GM21737 (cell line): Measurements from ENCODE around the gene MIER2.
"Not testable (repeated sequence)": the region's sequence is repeated elsewhere in the genome, so short reads cannot be mapped to it uniquely, and the experiment has no call there.

ENCODE experiments used
- ATAC-seq: cut with Tn5 transposase; IDR thresholded peaks from one replicate; pipeline ENCODE4 v1.9.1; 2021; ENCODE audit warnings: mild to moderate bottlenecking, moderate library complexity; ENCODE audit not compliant: unreplicated experiment

Gene MIER2, protein sequence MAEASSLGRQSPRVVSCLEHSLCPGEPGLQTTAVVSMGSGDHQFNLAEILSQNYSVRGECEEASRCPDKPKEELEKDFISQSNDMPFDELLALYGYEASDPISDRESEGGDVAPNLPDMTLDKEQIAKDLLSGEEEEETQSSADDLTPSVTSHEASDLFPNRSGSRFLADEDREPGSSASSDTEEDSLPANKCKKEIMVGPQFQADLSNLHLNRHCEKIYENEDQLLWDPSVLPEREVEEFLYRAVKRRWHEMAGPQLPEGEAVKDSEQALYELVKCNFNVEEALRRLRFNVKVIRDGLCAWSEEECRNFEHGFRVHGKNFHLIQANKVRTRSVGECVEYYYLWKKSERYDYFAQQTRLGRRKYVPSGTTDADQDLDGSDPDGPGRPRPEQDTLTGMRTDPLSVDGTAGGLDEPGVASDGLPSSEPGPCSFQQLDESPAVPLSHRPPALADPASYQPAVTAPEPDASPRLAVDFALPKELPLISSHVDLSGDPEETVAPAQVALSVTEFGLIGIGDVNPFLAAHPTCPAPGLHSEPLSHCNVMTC

DNA sequence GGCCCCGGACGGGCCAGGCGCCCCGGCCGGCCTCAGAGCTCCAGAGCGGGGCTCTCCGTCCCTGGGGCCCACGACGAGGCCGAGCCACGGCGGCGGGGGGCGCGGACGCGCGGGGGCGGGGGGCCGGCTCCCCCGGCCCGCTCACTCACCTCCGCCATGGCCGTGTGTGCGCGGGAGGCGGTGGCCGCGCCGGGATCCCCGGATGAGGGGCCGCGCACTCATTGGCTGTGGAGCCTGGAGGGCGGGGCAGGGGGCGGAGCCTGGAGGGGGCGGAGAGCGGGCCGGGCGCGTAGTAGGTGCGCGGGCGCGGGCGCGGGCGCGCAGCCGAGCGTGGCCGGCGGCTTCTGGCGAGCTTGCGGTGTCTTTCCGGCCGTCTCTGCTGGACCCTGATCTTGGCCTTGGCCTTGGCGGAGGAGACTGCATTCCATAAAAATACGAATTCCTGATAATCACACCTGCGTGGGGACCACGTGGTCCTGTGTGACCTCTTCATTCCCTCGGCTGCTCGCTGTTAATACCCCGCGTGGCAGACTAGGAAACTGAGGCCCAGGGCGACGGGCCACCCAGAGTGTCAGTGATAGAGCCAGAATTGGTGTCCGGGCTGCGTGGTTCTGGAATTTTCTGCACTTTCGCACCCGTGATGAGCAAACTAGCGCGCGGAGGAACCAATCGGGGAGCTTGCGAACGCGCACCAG is at the start of gene MIER2:
MIER2 (minus strand) TSS at position 172 of the 695 bp plus-strand sequence; CDS start at position 158, 14 bp downstream.
- ATAC-seq, result no peak

DNA sequence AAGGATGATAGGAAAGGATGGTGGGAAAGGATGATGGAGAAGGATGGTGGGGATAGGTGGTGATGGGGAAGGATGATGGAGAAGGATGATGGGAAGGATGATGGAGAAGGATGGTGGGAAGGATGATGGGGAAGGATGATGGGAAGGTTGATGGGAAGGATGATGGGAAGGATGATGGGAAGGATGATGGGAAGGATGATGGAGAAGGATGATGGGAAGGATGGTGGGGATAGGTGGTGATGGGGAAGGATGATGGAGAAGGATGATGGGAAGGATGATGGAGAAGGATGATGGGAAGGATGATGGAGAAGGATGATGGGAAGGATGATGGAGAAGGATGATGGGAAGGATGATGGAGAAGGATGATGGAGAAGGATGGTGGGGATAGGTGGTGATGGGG is 49.0 kb upstream of the MIER2 start:
- ATAC-seq, result not testable (repeated sequence)

DNA sequence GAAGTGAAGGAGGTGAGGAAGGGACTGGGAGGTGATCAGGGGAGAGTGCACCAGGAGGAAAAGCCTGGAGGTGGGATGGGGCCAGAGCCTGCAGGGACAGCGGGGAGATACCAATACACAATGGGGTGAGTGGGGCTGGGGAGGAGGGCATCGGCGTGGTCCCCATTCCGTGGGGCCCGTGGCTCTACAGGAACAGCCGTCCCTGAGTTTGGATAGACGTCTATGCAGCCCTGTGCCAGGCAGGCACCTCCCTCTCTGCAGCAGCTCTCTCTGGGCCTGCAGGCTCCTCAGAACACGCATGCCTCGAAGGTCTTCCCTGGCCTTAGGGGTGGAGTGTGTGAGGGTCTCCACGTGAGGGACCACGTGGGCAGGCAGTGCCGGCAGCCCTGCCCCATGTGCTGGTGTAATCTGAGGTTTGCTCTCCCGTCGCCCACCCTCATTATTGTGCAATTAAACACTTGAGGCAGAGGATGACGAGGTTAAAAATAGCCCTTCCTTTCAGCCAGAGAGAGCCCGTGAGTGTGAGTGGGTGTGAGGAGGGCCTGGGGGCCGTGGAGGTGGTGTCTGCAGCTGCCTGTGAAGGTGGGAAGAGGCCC is 47.9 kb upstream of the MIER2 start:
- ATAC-seq, result no peak

DNA sequence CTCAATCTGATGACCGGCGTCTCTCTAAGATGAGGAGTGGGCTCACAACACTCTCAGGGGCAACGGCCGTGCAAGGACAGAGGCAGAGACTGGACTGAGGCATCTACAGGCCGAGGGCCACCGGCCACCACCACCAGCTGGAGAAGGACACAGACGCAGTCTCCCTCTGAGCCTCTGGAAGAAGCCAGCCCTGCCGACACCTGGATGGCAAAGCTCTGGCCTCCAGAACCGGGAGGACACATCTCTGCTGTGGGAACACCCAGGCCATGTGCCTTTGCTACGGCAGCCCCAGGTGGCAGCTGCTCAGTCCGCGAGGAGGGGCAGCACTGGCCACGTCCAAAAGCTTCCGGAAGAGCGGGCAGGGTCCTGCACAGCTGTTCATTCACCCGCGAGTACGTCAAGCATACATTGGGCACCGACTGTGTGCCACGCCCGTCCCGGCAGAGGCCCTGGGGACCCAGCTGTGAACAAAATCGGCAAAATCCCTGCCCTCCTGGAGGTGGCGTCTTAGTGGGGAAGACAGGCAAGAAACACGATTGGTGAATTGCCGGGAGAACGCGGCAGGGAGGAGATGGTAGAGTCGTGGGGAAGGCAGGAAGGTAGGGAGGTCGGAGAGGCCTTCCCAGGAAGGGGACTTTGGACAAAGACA is 47.3 kb upstream of the MIER2 start:
- ATAC-seq, result no peak

DNA sequence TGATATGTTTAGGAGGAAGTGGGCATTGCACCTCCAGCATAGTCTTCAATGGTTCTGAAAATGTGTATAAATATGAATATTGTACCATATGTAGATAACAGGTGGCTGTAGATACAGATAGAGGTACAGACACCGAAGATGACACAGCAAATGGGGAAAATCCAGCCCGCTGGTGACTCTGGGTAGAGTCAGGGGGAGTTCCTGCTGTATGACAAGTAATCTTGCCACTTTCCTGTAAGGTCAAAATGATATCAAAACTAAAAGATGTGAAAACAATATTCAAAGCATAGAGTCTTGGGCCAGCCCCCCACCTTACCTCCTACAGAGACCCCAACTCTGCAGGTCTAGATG is 46.6 kb upstream of the MIER2 start:
- ATAC-seq, result no peak

DNA sequence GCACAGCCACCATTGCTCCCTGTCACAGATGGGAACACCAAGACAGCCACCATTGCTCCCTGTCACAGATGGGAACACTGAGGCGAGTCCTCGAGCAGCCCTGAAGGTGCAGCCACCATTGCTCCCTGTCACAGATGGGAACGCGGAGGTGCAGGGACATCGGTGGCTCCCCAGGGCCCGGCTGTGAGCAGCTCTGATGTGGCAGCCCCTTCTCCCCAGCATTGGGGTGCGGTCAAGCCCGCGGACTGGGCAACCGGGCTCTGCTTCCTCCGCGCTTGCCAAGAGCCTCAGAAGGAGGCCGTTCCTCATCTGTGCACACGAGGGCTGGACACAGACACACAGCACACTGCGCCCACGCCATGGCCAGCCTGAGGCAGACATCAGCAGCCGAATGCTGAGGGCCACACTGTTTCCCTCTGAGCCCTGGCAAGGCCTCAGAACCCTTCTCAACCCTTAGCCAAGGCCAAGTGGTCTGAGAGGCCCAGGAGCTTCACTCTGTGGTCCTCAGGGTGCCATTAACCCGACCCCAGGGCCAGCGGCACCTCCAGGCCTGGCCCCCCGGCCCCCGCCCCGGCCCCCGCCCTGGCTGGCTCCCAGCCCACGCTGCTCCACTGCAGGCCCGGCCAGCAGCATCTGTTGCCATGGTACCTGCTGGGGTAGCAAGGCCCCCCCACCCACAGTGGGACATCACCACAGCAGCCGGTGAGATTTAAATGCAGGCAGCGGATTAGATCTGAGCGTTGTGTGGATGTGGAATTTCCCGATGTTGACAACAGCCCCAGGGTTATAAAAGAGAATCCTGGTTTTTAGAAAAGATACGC is 46.0 kb upstream of the MIER2 start:
- ATAC-seq, result no peak

DNA sequence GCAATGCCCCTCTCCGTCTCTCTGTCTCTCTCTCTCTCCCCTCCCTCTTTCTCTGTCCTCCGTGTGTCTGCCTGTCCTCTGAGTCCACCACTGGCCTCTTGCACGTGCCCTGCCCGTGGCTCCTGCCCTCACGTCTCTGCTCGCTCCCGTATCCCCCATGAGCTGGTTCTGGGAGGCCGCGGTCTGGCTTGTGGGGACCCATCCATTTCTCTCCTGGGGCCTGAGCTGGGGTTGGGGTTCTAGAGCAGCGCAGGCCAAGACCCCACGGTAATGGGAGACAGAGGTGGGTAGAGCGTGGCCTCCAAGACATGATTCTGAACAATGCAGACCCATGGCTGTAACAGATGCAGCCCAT is 45.3 kb upstream of the MIER2 start:
- no peak for ATAC-seq

DNA sequence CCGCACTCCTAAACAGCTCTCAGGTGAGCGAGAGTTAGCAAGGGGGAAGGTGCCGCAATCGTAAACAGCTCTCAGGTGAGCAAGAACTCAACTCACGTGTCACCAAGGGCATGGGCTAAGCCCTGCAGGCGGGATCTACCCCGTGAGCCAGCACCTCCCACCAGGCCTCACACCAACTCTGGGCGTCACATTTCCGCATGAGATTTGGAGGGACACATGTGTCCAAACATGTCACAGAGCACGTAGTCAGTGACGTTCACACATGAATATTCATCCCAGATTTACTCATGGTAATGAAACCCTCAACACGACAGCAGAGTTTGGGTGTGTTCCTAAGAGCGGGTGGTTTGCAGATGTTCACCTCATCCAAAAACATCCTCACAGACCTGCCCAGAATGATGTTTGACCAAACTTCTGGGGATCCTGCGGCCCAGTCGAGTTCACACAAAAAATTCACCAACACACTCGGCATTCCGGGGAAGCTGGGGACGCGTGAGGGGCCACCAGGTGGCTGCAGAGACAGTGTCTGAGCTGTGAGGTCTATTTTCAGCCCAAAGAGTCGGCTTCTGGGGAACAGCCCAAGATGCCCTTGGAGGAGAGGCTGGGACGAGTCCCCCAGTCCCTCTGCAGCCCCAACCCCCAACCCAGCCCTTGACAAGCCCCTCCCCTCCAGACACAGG is 44.8 kb upstream of the MIER2 start:
- ATAC-seq, result no peak

DNA sequence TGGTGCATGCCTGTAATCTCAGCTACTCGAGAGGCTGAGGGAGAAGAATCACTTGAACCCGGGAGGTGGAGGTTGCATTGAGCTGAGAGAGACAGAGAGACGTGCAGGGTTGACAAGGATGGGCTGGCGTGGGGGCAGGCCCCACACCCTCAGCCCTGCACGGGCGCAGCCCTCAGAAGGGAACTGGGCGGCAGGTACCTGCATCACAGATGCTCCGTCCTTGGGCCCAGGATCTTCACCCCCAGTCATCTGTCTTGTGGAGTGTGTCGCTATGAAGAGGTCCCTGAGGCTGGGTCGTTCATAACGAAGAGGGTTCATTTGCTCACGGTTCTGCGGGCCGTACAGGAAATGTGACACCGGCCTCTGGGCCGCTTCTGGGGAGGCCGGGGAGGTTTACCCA is 44.1 kb upstream of the MIER2 start:
- no peak for ATAC-seq

DNA sequence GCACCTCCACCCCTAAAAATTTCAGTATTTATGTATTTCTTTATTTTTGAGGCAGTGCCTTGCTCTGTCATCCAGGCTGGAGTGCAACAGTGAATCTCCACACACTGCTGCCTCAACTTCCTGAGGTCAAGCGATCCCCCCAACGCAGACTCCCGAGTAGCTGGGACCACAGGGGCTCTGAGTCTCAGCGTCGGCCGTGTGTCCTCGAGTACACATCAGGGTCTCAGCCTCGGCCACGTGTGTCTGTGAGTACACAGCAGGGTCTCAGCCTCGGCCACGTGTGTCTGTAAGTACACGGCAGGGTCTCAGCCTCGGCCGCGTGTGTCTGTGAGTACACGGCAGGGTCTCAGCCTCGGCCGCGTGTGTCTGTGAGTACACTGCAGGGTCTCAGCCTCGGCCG is 43.2 kb upstream of the MIER2 start:
- ATAC-seq, result no peak

DNA sequence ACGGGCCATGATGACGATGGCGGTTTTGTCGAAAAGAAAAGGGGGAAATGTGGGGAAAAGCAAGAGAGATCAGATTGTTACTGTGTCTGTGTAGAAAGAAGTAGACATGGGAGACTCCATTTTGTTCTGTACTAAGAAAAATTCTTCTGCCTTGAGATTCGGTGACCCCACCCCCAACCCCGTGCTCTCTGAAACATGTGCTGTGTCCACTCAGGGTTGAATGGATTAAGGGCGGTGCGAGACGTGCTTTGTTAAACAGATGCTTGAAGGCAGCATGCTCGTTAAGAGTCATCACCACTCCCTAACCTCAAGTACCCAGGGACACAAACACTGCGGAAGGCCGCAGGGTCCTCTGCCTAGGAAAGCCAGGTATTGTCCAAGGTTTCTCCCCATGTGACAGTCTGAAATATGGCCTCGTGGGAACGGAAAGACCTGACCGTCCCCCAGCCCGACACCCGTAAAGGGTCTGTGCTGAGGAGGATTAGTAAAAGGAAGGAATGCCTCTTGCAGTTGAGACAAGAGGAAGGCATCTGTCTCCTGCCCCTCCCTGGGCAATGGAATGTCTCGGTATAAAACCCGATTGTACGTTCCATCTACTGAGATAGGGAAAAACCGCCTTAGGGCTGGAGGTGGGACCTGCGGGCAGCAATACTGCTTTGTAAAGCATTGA is 42.2 kb upstream of the MIER2 start:
- not testable (repeated sequence) for ATAC-seq

DNA sequence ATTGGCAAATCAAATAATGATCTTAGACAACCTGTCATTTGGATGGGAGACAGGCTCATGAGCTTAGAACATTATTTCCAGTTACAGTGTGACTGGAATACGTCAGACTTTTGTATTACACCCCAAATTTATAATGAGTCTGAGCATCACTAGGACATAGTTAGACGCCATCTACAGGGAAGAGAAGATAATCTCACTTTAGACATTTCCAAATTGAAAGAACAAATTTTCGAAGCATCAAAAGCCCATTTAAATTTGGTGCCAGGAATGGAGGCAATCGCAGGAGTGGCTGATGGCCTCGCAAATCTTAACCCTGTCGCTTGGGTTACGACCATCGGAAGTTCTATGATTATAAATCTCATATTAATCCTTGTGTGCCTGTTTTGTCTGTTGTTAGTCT is 41.6 kb upstream of the MIER2 start:
- not testable (repeated sequence) for ATAC-seq

DNA sequence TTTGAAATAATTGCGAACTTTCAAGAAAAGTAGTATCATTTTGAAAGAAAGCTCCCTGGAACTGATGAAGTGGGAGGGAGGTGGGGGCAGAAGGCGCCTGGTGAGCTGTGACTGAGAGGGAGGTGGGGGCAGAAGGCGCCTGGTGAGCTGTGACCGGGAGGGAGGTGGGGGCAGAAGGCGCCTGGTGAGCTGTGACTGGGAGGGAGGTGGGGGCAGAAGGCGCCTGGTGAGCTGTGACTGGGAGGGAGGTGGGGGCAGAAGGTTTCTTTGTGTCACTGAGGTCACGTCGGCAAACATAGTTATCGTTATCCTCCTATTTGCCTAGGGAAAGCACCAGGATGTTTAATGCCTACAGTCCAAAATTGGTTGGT is 40.2 kb upstream of the MIER2 start:
- ATAC-seq, result no peak

DNA sequence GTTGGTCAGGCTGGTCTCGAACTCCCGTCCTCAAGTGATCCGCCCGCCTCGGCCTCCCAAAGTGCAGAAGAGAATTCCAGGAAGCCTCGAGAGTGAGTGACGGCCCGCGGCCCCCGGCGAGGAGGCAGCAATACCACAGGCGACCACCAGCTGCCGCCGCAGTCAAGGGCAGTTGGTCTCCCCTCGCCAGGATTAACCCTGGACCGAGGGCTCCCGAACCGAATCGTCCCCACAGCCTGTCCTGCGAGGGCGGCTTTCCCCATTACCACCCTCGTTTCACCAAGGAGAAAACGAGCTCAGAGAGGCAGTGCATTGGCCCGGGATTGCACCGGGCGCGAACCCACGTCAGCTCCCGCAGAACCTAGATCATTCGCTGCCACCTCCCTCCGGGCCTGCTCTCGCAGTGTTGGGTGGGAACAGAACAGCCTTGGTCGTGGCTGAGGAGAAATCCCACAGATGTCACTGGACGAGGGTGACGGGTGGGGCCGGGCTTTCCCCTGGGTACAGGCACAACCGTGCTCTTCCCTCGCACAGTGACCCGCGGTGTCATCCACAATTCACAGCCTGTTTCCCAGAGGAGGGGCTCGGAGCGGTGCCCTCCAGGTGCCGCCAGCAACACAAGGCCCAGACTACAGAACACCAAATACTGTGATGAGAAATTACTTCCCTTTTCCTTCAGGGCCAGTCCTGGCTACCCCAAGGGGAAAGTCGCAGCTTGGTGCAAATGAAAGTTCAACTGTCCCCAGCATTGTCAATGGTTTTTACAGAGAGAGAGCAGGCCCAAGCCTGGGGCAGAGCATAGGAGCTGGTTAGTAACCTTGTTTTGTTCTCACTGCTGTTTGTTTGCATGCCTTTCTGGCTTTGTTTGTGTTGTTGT is 39.6 kb upstream of the MIER2 start:
- no peak for ATAC-seq

DNA sequence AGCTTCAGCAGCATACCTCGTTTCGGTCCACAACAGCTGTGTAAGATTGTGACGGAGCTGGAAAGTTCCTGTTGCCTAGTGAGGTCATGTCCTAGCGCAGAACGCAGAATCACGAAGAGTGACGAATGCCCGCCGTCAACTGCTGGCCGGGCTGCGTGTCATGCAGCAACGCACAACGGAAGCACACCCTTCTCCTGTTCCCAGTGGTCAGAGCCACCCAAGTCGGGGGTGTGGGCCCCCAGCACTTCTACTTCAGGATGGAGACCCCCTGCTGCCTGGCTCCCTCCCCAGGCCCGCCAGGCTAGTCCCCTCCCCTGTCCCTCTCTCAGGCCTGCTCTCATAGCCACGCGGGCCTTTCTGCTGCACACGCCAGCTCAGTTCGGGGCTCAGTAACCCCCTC is 38.4 kb upstream of the MIER2 start:
- no peak for ATAC-seq

DNA sequence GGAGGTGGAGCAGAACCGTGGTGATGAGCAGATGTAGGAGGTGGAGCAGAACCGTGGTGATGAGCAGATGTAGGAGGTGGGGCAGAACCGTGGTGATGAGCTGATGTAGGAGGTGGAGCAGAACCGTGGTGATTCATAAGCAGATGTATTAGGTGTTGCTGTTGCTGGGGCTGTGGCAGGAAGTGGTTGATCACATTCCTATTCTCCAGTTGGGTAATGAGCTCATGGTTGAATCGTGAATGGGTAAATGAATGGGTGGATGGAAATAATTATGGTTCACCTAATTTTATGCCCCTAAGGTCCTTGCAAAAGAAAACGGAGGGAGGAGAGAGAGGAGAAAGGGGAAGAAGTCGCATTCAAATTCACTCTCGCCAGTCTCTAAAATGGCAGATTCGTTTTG is 38.0 kb upstream of the MIER2 start:
- not testable (repeated sequence) for ATAC-seq

DNA sequence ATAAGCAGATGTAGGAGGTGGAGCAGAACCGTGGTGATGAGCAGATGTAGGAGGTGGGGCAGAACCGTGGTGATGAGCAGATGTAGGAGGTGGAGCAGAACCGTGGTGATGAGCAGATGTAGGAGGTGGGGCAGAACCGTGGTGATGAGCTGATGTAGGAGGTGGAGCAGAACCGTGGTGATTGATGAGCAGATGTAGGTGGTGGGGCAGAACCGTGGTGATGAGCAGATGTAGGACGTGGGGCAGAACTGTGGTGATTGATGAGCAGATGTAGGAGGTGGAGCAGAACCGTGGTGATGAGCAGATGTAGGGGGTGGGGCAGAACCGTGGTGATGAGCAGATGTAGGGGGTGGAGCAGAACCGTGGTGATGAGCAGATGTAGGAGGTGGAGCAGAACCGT is 37.3 kb upstream of the MIER2 start:
- not testable (repeated sequence) for ATAC-seq

DNA sequence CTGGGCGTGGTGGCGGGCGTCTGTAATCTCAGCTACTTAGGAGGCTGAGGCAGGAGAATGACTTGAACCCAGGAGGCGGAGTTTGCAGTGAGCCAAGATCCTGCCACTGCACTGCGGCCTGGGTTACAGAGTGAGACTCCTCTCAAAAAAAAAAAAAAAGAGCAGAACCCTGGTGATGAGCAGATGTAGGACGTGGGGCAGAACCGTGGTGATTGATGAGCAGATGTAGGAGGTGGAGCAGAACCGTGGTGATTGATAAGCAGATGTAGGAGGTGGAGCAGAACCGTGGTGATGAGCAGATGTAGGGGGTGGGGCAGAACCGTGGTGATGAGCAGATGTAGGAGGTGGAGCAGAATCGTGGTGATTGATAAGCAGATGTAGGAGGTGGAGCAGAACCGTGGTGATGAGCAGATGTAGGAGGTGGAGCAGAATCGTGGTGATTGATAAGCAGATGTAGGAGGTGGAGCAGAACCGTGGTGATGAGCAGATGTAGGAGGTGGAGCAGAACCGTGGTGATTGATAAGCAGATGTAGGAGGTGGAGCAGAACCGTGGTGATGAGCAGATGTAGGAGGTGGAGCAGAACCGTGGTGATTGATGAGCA is 36.1 kb upstream of the MIER2 start:
- ATAC-seq, result not testable (repeated sequence)
